ENCODE data around the gene TTC39B.
A peak's percentile ranks its signal among the peaks of the same experiment; 100 is the strongest.

Gene TTC39B

GRCh38 chr9:15220658-15221318 lies 86.2 kb downstream of the TTC39B start:
- no peak for DNase-seq

DNA sequence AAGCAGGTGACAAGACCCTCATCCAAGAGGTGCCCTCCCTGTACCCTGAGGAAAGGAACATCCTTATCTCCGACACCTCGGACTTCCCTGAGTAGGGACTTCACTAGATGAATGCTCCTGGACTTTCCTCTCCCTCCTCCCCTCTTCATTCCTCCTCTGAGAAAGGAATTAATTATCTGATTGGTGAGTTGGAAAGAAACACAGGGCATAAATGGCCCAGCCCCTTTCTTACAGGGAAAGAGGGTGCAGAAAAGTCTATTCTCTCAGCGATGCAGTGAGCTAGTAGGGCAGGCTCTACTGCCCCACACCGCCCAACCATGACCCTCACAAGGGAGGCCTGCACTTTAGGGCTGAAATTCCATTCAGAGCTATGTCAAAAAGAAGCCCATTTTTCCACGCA lies 87.5 kb downstream of the TTC39B start:
- no peak for DNase-seq

DNA sequence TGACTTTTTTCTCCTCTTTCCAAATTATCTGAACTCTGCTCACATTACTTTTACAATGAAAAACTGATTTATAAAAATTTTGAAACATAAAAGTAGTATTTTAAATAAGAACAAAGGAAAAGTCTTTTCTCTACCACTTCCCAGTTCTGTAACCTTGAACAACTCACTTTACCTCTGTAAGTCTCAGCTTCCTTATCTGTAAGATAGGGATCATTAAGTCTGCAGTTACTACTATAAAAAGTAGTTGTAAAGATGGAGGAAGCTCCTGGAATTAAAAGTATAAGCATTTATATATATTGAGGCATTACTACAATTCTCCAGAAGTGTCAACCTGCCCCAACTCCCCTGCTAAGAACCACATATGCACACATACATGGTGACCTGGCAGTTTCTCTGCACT lies 88.0 kb downstream of the TTC39B start:
- no peak for DNase-seq

DNA sequence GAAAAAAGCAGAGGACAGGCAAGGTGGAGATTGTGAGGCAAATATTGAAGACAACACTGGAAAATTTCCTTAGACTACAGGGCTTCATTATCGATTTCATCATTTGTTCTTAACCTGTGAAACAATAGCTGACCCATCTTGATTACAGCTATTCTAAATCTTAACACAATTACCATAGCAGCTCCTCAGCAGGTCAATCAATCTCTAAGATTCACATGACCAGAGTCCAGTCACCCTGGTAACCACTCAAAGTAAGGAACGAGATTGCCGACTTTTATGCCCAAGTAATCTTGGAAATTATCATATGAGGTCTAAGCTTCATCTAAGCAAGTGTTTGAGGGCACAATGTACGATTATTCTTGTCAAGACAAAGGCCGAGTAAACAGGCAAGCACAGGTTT lies 93.8 kb downstream of the TTC39B start:
- DNase-seq: no peak

DNA sequence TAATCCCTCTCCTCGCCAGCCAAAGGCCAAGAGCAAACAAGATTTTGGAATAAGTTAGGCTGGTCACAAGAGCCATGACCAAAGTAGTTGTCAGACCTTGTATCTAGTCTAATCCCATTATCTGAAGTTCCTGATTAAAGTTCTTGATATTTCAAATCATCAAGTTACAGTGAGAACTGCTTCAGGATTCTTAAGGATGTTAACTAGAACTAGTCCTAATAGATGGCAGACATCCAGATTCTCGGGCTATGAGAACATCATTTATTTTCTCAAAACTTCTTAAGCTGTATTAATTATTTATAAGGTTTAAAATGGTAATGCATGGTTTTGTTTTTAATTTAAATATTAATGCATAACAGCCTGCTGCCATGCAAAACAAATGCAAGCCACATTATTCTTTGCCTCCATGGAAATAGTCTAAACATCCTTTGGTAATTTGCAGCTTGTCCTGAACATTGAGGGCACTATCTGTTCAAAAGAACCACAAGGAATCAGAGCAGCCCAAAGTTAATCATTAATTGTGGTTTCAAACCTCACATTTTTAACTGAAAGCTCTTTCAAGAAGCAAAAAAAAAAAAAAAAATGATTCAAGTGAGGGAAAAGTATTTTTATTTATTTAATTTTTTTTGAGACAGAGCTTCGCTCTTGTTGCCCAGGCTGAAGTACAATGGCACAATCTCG lies 95.1 kb downstream of the TTC39B start:
- DNase-seq: no peak

DNA sequence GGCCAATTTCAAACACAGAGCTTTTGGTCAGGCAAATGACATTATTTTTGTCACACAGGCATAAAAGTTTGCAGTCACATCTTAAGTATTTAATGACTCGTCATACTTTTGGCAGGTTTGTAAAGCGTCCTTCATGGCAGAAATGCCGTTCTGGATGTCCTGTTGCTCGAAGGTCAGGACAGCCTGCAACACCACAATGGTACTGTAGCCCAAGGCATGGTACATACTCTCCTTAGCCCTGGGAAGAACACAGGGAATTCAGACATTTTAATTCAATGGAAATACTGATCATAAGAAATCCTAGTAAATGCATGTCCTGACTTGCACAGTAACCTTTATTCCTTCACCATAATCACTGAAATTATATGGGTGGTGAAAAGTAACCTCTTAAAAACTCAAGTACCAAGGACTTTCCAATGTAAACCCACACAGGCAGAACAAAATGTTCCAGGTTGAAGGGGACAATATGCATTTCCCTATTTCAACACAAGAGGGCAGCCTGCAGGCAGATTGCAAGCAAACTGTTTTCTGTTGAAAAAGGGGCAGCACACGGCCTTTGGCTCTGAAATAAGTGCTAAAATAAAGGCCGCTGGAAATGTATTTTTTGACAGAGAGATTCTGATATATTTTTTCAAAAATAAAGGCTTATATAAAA lies 95.7 kb downstream of the TTC39B start:
- peak; percentile 68 for DNase-seq

GRCh38 chr9:15206903-15207696 lies 99.9 kb downstream of the TTC39B start:
- DNase-seq: no peak

DNA sequence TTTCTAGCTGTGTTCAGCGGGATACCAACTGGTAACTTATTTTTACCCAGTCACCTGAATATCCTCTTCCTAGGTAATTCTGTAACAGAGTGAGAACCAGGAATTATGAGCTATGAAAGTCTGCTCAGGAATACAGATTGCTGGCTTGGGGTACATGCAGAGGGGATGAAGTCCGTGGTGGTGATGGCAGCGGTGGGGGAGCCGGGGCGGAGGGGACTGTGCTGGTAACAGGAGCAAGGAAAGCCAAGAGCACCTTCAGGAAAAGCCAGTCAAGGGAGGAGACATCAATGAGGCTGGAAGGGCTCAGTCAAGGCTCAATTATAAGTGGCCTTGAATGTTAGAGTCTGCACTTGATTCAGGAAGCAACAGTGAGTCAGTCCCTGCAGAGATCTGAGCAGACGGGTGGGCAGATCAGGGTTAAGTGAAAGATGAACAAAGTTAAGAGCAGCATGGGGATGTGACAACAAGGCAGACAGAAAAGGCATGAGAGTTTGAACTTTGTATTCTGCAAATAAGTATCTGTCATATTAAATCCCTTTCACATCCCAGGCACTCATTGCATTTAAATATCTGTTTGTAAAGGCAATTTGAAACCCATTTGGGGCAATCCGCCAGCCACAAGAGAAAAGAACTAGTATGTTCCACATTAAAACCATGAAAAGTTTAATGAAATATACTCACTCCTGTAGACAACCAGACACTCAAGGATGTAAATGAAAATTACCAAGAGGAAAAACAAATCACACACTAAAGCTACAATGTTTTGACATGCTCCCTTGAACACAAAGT lies 101.2 kb downstream of the TTC39B start:
- DNase-seq: no peak

DNA sequence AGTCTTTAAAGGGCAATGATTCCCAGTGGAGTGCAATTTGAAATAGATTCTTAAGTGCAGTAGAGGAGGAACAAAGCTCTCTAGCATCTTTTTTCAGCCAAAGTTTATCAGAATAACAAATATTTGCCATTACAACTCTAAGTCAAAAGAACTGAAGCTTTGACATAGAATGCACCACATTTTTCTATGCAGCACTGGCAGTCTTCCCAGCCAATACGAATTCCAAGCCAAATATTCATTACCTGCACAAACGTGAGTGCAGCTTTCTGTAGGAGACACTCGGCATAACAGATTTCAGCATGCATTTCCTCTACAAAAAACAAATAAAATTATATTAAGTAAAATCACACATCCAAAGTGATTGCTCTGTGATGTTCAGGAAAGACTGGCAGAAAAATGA lies 103.4 kb downstream of the TTC39B start:
- DNase-seq: no peak

- no peak for DNase-seq
Measured at GRCh38 chr9:15200111-15200510, 106.9 kb downstream of the TTC39B start.

DNA sequence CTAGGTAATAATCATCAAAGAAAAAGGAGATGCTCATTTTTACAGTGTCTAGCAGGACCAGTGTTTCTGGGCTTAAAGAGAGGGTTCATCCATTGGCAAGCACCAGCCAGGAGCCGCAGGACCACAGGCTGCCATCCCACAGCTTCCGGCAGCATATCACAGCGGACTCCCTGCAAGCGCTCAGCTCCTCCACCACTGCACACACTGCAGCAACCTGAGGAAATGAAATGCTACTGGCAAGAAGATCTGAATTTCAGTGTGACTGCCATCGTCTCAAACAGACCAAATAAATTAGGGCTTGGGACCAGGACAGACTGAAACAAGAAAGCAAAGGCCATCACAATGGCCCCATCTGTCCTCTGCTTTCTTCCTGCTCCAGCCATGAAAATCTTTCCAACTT lies 114.2 kb downstream of the TTC39B start:
- DNase-seq: no peak

- DNase-seq: no peak
Measured at GRCh38 chr9:15191378-15191777, 115.6 kb downstream of the TTC39B start.

DNA sequence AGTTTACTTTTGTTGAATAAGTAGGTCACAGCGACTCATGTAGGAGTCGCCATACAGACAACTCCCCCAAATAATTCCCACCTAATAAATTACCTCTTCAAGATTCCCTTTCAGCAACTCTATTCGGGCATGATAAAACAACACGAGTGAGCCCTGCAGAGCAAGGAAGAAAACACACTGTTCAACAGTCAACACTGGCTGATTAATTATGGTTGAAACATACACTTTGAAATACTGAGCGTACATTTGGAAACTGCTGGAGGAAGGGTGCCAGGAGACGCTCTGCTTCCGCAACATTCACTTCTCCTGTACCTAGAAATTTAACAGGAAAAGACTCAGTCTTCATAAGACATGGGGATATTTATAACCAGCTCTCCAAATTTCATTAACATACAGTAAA lies 117.5 kb downstream of the TTC39B start:
- no peak for DNase-seq

DNA sequence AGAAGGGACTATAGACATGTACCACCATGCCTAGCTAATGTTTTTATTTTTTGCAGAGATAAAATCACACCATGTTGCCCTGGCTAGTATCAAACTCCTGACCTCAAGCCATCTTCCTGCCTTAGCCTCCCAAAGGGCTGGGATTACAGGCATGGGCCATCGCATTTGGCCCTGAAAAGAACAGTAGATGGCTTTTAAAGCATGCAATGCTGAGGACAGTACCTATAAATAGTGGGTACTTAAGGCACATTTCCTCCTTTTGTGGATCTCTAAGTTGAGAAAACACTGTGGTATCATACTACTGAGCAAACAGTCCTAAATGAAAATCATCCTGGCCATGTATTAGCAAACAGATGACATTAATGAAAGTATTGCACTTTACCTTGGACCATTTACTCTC lies 119.4 kb downstream of the TTC39B start:
- no peak for DNase-seq

GRCh38 chr9:15182730-15183129 lies 124.3 kb downstream of the TTC39B start:
- peak; percentile 79 for DNase-seq

GRCh38 chr9:15182101-15182551 lies 124.9 kb downstream of the TTC39B start:
- DNase-seq: peak; percentile 63

DNA sequence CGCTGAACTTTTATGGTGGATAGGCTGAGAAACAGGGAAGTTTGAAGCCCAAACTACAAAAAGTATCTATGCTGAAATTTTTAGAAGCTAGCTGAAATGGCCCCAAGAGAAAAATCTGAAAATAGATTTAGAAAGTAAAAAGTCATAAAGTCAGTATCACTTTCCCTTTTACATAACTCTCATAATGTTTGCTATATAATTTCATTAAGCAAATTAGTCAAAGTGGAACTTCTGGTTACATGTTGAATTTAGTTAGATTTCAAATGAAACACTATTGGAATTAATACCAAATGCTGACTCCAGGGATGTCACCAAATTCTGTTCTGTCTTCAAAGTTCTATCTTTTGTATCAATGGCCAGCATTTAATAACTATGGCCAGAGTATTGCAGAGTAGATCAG lies 126.9 kb downstream of the TTC39B start:
- DNase-seq: no peak

DNA sequence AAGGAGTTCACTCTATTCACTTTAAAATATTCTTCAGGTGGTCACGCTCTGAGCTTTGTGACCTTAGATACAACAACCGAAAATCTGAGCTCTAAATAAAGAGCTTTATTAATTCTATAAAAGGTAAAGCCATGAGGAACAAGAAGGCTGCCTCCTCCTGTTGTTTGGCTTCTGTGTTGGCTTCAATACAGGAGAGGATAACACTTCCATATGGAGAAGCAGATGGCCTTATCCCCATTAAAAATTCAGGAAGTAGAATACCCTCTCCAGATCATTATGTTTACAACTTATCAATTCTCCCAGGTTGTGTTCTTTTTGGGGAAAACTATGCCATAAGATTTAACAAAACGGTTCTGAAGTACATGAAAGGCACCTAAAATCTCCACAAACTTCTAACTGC lies 128.4 kb downstream of the TTC39B start:
- peak; percentile 79 for DNase-seq

GRCh38 chr9:15176836-15177235 lies 130.2 kb downstream of the TTC39B start:
- DNase-seq: no peak

DNA sequence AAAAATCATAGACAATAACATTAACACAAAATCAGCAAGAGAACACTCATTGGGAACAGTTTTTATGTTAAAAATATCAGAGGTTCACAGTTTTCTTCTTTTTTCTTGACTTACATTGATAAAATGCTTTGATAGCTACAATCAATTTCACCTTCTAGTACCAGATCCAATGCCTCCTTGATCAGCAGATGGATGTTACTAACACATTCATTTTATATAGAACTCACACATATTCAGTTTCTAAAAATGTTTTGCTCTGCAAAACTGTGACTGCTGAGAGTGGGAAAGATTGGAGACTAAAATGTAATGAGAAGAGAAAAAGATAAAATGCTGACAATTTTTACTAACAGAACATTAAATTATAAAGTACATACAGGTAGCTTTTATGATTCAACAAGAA lies 143.1 kb downstream of the TTC39B start:
- DNase-seq: no peak

- no peak for DNase-seq
Measured at GRCh38 chr9:15161753-15162152, 145.3 kb downstream of the TTC39B start.

- DNase-seq: no peak
Measured at GRCh38 chr9:15160673-15161072, 146.3 kb downstream of the TTC39B start.

DNA sequence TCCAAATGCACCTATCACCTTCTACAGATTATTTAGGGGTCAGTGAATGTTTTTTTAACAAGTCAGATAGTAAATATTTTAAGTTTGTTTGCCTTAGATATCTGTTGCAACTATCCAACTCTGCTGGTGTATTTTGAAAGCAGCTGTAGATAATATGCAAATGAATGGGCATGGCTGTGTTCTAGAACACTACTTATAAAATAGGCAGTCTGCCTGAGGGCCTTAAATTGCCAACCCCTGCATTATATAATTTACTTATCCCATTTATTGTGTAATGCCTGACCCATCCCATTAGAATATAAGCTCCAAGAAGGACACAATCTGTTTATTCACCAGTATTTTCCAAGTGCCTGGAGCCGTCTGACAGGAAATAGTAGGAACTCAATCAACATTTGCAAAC lies 149.0 kb downstream of the TTC39B start:
- DNase-seq: no peak

Measured in NCI-H1694 (cell line).